Peyer's patch (tissue), 4 donors: ENCODE results near the gene KMO.

Experiments
- POLR2A ChIP-seq, 2 donors: fragments of 450-650 bp; IDR thresholded peaks; one replicate each; pipeline ENCODE4 v1.5.1; 2017; ENCODE audit warnings: antibody characterized with exemption in 2 of 2, mild to moderate bottlenecking in 2 of 2, moderate library complexity in 2 of 2
- TF ChIP-seq, protein P1 (sequence below), 6 experiments: fragments of 450-650 bp in 4 of 6; fragments of 200-600 bp in 2 of 6; sonication (generic) in 1 of 6; IDR thresholded peaks; one replicate each; pipeline ENCODE4 v1.5.1; 2017 to 2019; ENCODE audit warnings: antibody characterized with exemption in 6 of 6, mild to moderate bottlenecking in 3 of 6, moderate library complexity in 1 of 6

GRCh38 chr1:241607497-241607896 is 75.3 kb downstream of the KMO start:
- TF ChIP-seq, protein P1, sequence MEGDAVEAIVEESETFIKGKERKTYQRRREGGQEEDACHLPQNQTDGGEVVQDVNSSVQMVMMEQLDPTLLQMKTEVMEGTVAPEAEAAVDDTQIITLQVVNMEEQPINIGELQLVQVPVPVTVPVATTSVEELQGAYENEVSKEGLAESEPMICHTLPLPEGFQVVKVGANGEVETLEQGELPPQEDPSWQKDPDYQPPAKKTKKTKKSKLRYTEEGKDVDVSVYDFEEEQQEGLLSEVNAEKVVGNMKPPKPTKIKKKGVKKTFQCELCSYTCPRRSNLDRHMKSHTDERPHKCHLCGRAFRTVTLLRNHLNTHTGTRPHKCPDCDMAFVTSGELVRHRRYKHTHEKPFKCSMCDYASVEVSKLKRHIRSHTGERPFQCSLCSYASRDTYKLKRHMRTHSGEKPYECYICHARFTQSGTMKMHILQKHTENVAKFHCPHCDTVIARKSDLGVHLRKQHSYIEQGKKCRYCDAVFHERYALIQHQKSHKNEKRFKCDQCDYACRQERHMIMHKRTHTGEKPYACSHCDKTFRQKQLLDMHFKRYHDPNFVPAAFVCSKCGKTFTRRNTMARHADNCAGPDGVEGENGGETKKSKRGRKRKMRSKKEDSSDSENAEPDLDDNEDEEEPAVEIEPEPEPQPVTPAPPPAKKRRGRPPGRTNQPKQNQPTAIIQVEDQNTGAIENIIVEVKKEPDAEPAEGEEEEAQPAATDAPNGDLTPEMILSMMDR (IDR thresholded peaks at IDR 0.05) = no peak
- TF ChIP-seq POLR2A (IDR thresholded peaks at IDR 0.05) = no peak
